HepG2 (cell line): ENCODE results near the gene HNRNPUL1. TPM values are rescaled to one million over a fixed set of nuclear protein-coding genes. Genes with fewer than 3 reads are reported as not detected.

Experiments used
- GATAD2A ChIP-seq: IDR thresholded peaks from 2 replicates; pipeline ENCODE4 v1.6.1; 2016
- HNRNPK ChIP-seq: fragments of 200-400 bp; formaldehyde crosslinking; IDR thresholded peaks from 2 replicates; pipeline ENCODE4 v1.6.1; 2018; ENCODE audit warnings: low read length, low read depth, moderate library complexity, mild to moderate bottlenecking; ENCODE audit not compliant: poor library complexity, severe bottlenecking
- MED8 ChIP-seq: sonication (generic); formaldehyde crosslinking; IDR thresholded peaks from 2 replicates; pipeline ENCODE4 v1.8.1; 2023; ENCODE audit warnings: mild to moderate bottlenecking, missing genetic modification reagents; ENCODE audit not compliant: insufficient replicate concordance
- MTF1 ChIP-seq: sonication (generic); formaldehyde crosslinking; IDR thresholded peaks from 2 replicates; pipeline ENCODE4 v1.5.0; 2020; ENCODE audit warnings: missing genetic modification reagents
- NFYC ChIP-seq: IDR thresholded peaks from 2 replicates; pipeline ENCODE4 v1.6.1; 2016; ENCODE audit warnings: missing genetic modification reagents, missing compliant biosample characterization
- PITX1 ChIP-seq: sonication (generic); formaldehyde crosslinking; IDR thresholded peaks from 2 replicates; pipeline ENCODE4 v1.5.1; 2020; ENCODE audit warnings: mild to moderate bottlenecking, missing genetic modification reagents
- SRF ChIP-seq: IDR thresholded peaks from 2 replicates; pipeline ENCODE4 v1.6.1; 2011; ENCODE audit warnings: mild to moderate bottlenecking, low read depth, low read length, moderate library complexity
- STAT5B ChIP-seq: sonication (generic); formaldehyde crosslinking; IDR thresholded peaks from 2 replicates; pipeline ENCODE4 v1.4.0; 2020; ENCODE audit warnings: missing genetic modification reagents
- TARDBP ChIP-seq: sonication (generic); formaldehyde crosslinking; IDR thresholded peaks from 2 replicates; pipeline ENCODE4 v1.8.0; 2022; ENCODE audit warnings: mild to moderate bottlenecking, missing genetic modification reagents
- TCF7L2 ChIP-seq: IDR thresholded peaks from 2 replicates; pipeline ENCODE4 v1.6.1; 2011; ENCODE audit warnings: mild to moderate bottlenecking, low read depth, low read length, moderate library complexity
- ZNF160 ChIP-seq: sonication (generic); formaldehyde crosslinking; IDR thresholded peaks from 2 replicates; pipeline ENCODE4 v1.8.0; 2022; ENCODE audit warnings: mild to moderate bottlenecking, inconsistent platforms, missing genetic modification reagents
- ZNF253 ChIP-seq: sonication (generic); formaldehyde crosslinking; IDR thresholded peaks from 2 replicates; pipeline ENCODE4 v1.8.0; 2022; ENCODE audit warnings: mild to moderate bottlenecking, missing genetic modification reagents, borderline replicate concordance
- polyA plus RNA-seq, 8 experiments: library from polyadenylated mRNA; depleted of rRNA in 3 of 8; stranded (reverse) in 7 of 8; unstranded in 1 of 8; fragments of >200 nt; fragmentation: Illumina TruSeq in 4 of 8; extraction: Trizol in 4 of 8; gene quantifications; 2 replicates each; pipeline versions ENCODE4 v1.2.1 to v1.2.3, GENCODE V29; 2011 to 2016; ENCODE audit warnings: low read depth in 4 of 8, missing spikeins in 1 of 8, mixed read lengths in 1 of 8; ENCODE audit not compliant: insufficient read depth in 1 of 8
- total RNA-seq, 5 experiments: library from RNA; depleted of rRNA; stranded (reverse); fragments of >200 nt; fragmentation: Illumina TruSeq; extraction: Trizol; gene quantifications; 2 replicates each; pipeline ENCODE4 v1.2.3, GENCODE V29; 2016; ENCODE audit warnings: low read depth in 1 of 5
- TF ChIP-seq, protein P1 (sequence below): sonication (generic); formaldehyde crosslinking; IDR thresholded peaks from 2 replicates; pipeline ENCODE4 v1.5.0; 2020; ENCODE audit warnings: mild to moderate bottlenecking, missing genetic modification reagents, borderline replicate concordance
- TF ChIP-seq, protein P2 (sequence below): sonication (generic); formaldehyde crosslinking; IDR thresholded peaks from 2 replicates; pipeline ENCODE4 v1.4.0; 2020; ENCODE audit warnings: mild to moderate bottlenecking, missing genetic modification reagents, borderline replicate concordance
- TF ChIP-seq, protein P3 (sequence below): sonication (generic); formaldehyde crosslinking; IDR thresholded peaks from 2 replicates; pipeline ENCODE4 v1.4.0; 2020; ENCODE audit warnings: mild to moderate bottlenecking, missing genetic modification reagents
- TF ChIP-seq, protein P4 (sequence below), 2 experiments: fragments of 450-650 bp in 1 of 2; sonication (generic) in 1 of 2; formaldehyde crosslinking; IDR thresholded peaks; 2 replicates each; pipeline versions ENCODE4 v1.5.0 to v1.8.0; 2020 to 2022; ENCODE audit warnings: mild to moderate bottlenecking in 1 of 2, missing genetic modification reagents in 1 of 2

The HNRNPUL1 gene
- total and polyA plus RNA-seq, 2 of the 13 experiments (the other 11 are each of a cell fraction or from before 2014, with no cell fraction given) = 30.9 to 81.7 TPM

DNA sequence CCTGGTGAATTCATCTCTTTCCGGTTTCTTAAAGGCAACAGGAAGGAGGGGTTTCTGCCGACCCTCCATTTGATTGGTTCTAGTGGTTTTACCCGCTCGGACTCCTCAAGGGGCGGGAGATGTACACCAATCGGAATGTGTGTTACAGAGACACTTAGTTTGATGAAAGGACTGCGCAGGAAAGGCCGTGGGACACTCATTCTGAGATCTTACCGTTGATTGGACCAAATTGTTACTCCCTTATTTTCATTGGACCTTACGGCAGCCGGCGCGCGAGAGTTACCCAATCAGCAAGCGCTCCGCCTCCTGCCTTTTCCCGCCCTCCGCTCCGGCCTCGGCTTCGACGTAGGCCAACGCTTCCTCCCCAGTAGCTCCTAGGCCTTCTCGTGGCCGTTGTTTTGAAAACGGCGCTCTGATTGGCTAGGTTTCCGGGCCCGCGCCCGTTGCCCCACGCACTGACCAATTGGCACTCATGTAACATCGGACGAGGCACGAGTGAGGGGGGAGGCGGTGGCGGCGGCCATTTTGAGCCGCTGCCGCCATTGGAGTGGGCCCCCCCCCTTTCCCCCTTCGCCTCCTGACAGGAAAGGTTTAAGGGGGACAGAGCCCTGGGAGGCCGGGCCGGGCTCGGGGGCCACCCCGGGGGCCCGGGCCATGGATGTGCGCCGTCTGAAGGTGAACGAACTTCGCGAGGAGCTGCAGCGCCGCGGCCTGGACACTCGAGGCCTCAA lies at the start of gene HNRNPUL1 (continued):
- TF ChIP-seq HNRNPK (peak; percentile 80), NFYC (CRISPR knock-in tag) (peak; percentile 93), STAT5B (CRISPR knock-in tag) (peak; percentile 70; the same call in 1 of the 2 replicates), PITX1 (CRISPR knock-in tag) (peak; percentile 66), ZNF253 (CRISPR knock-in tag) (peak; percentile 48; the same call in 1 of the 2 replicates), GATAD2A (peak; percentile 37; the same call in 1 of the 2 replicates), ZNF160 (CRISPR knock-in tag) (no peak; the same call in 1 of the 2 replicates), MTF1 (no peak), SRF (0 out of 2 replicates have a peak, but pooled peaks have one; percentile 52), TARDBP (CRISPR knock-in tag) (peak; percentile 78), TCF7L2 (peak; percentile 49; the same call in 1 of the 2 replicates), MED8 (CRISPR knock-in tag) (peak; percentile 69)
- TF ChIP-seq, protein P1, sequence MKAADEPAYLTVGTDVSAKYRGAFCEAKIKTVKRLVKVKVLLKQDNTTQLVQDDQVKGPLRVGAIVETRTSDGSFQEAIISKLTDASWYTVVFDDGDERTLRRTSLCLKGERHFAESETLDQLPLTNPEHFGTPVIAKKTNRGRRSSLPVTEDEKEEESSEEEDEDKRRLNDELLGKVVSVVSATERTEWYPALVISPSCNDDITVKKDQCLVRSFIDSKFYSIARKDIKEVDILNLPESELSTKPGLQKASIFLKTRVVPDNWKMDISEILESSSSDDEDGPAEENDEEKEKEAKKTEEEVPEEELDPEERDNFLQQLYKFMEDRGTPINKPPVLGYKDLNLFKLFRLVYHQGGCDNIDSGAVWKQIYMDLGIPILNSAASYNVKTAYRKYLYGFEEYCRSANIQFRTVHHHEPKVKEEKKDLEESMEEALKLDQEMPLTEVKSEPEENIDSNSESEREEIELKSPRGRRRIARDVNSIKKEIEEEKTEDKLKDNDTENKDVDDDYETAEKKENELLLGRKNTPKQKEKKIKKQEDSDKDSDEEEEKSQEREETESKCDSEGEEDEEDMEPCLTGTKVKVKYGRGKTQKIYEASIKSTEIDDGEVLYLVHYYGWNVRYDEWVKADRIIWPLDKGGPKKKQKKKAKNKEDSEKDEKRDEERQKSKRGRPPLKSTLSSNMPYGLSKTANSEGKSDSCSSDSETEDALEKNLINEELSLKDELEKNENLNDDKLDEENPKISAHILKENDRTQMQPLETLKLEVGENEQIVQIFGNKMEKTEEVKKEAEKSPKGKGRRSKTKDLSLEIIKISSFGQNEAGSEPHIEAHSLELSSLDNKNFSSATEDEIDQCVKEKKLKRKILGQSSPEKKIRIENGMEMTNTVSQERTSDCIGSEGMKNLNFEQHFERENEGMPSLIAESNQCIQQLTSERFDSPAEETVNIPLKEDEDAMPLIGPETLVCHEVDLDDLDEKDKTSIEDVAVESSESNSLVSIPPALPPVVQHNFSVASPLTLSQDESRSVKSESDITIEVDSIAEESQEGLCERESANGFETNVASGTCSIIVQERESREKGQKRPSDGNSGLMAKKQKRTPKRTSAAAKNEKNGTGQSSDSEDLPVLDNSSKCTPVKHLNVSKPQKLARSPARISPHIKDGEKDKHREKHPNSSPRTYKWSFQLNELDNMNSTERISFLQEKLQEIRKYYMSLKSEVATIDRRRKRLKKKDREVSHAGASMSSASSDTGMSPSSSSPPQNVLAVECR = peak; percentile 45; the same call in 1 of the 2 replicates
- TF ChIP-seq, protein P2, sequence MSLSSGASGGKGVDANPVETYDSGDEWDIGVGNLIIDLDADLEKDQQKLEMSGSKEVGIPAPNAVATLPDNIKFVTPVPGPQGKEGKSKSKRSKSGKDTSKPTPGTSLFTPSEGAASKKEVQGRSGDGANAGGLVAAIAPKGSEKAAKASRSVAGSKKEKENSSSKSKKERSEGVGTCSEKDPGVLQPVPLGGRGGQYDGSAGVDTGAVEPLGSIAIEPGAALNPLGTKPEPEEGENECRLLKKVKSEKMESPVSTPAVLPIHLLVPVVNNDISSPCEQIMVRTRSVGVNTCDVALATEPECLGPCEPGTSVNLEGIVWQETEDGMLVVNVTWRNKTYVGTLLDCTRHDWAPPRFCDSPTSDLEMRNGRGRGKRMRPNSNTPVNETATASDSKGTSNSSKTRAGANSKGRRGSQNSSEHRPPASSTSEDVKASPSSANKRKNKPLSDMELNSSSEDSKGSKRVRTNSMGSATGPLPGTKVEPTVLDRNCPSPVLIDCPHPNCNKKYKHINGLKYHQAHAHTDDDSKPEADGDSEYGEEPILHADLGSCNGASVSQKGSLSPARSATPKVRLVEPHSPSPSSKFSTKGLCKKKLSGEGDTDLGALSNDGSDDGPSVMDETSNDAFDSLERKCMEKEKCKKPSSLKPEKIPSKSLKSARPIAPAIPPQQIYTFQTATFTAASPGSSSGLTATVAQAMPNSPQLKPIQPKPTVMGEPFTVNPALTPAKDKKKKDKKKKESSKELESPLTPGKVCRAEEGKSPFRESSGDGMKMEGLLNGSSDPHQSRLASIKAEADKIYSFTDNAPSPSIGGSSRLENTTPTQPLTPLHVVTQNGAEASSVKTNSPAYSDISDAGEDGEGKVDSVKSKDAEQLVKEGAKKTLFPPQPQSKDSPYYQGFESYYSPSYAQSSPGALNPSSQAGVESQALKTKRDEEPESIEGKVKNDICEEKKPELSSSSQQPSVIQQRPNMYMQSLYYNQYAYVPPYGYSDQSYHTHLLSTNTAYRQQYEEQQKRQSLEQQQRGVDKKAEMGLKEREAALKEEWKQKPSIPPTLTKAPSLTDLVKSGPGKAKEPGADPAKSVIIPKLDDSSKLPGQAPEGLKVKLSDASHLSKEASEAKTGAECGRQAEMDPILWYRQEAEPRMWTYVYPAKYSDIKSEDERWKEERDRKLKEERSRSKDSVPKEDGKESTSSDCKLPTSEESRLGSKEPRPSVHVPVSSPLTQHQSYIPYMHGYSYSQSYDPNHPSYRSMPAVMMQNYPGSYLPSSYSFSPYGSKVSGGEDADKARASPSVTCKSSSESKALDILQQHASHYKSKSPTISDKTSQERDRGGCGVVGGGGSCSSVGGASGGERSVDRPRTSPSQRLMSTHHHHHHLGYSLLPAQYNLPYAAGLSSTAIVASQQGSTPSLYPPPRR (CRISPR knock-in tag) = no peak
- TF ChIP-seq, protein P3, sequence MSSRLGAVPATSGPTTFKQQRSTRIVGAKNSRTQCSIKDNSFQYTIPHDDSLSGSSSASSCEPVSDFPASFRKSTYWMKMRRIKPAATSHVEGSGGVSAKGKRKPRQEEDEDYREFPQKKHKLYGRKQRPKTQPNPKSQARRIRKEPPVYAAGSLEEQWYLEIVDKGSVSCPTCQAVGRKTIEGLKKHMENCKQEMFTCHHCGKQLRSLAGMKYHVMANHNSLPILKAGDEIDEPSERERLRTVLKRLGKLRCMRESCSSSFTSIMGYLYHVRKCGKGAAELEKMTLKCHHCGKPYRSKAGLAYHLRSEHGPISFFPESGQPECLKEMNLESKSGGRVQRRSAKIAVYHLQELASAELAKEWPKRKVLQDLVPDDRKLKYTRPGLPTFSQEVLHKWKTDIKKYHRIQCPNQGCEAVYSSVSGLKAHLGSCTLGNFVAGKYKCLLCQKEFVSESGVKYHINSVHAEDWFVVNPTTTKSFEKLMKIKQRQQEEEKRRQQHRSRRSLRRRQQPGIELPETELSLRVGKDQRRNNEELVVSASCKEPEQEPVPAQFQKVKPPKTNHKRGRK = no peak
- TF ChIP-seq, protein P4, sequence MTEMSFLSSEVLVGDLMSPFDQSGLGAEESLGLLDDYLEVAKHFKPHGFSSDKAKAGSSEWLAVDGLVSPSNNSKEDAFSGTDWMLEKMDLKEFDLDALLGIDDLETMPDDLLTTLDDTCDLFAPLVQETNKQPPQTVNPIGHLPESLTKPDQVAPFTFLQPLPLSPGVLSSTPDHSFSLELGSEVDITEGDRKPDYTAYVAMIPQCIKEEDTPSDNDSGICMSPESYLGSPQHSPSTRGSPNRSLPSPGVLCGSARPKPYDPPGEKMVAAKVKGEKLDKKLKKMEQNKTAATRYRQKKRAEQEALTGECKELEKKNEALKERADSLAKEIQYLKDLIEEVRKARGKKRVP (CRISPR knock-in tag; IDR thresholded peaks at IDR 0.05) = peak in 1 of 2 experiments; percentile 66; a peak in 1 of 4 replicates
